GM18517 (cell line): ENCODE measurements around the gene AFF3.
"Not testable (repeated sequence)": the region's sequence is repeated elsewhere in the genome, so short reads cannot be mapped to it uniquely, and the experiment has no call there.

Experiments used
- ATAC-seq: cut with Tn5 transposase; IDR thresholded peaks from one replicate; pipeline ENCODE4 v1.9.1; 2021; ENCODE audit warnings: mild to moderate bottlenecking, moderate library complexity; ENCODE audit not compliant: unreplicated experiment

AFF3 gene

GRCh38 chr2:99691926-99692325, 450.5 kb downstream of the AFF3 start:
- no peak for ATAC-seq

- ATAC-seq: no peak
Measured at GRCh38 chr2:99689145-99689742, 453.1 kb downstream of the AFF3 start.

GRCh38 chr2:99688699-99689098, 453.7 kb downstream of the AFF3 start:
- ATAC-seq: no peak

- no peak for ATAC-seq
Measured at GRCh38 chr2:99682275-99683060, 459.9 kb downstream of the AFF3 start.

- ATAC-seq: no peak
Measured at GRCh38 chr2:99680946-99681345, 461.4 kb downstream of the AFF3 start.

- no peak for ATAC-seq
Measured at GRCh38 chr2:99679518-99679917, 462.9 kb downstream of the AFF3 start.

- no peak for ATAC-seq
Measured at GRCh38 chr2:99678625-99679024, 463.8 kb downstream of the AFF3 start.

- ATAC-seq: no peak
Measured at GRCh38 chr2:99677814-99678213, 464.6 kb downstream of the AFF3 start.

- ATAC-seq: no peak
Measured at GRCh38 chr2:99675130-99675661, 467.2 kb downstream of the AFF3 start.

GRCh38 chr2:99674090-99674489, 468.3 kb downstream of the AFF3 start:
- ATAC-seq: no peak

GRCh38 chr2:99672766-99673350, 469.5 kb downstream of the AFF3 start:
- no peak for ATAC-seq

GRCh38 chr2:99670768-99671734, 471.3 kb downstream of the AFF3 start:
- no peak for ATAC-seq

- ATAC-seq: no peak
Measured at GRCh38 chr2:99666256-99666655, 476.1 kb downstream of the AFF3 start.

- no peak for ATAC-seq
Measured at GRCh38 chr2:99663641-99664040, 478.7 kb downstream of the AFF3 start.

GRCh38 chr2:99662761-99663341, 479.5 kb downstream of the AFF3 start:
- ATAC-seq: no peak

- ATAC-seq: not testable (repeated sequence)
Measured at GRCh38 chr2:99661761-99662160, 480.6 kb downstream of the AFF3 start.

- ATAC-seq: no peak
Measured at GRCh38 chr2:99660616-99661406, 481.6 kb downstream of the AFF3 start.

GRCh38 chr2:99659874-99660273, 482.5 kb downstream of the AFF3 start:
- no peak for ATAC-seq

GRCh38 chr2:99657691-99658258, 484.6 kb downstream of the AFF3 start:
- no peak for ATAC-seq
